Measurements from ENCODE around the gene IRF2.

IRF2 gene

DNA sequence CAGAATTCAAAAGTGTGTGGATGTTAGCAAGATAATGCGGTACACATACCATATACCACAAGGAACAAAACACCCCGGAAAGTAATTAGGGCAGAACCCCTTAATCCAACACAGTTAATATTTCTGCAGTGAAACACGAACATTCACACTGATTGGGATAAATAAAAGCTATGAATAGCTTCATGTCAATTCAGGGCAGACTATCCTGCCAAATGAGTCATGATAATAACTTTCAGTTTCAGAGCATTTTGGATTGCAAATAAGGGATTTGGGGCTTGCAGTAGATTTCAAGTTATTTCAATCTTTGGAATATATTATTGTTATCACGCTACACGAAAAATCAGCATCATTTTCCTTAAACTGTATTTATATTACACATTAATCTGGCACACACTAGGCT, 24.3 kb downstream of the IRF2 start:
- DNase-seq, result peak; percentile 64

DNA sequence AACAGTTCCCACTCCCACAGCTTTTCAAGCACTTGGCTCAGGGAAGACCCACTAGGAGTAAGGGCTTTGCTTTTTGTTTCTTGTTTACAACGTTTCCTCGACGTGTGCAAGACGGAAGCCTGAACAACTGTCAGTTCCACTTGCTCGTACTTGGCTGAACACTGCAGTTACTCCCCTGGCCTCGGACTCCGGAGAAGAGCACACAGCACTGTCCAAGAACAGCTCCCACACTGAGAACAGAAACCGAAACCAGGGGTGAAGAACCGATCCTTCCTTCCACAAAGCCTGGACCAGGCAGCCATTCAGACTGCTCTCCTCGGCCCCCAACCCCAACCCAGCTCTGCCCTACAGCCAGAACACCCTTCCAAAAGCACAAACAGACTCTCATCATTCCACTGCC, 25.5 kb downstream of the IRF2 start:
- DNase-seq, result no peak

DNA sequence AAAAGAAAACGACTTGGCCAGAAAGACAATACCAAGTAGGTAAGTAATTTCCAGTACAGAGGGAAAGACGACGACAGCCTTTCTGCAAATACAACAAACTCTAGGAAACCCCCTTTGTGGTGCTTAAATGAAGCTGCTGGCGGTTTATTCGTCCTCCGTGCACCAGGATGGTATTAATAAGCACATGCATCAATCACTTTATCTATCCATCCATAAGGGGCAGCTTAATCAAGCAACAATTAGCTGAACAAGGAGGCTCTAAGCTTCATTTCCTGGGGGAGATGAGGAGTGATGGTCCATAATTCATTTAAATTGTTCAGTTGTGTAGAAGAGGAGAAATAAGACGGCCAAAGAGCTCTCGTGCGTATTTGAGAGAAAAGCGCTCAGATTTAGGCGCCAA, 26.2 kb downstream of the IRF2 start:
- no peak for DNase-seq

DNA sequence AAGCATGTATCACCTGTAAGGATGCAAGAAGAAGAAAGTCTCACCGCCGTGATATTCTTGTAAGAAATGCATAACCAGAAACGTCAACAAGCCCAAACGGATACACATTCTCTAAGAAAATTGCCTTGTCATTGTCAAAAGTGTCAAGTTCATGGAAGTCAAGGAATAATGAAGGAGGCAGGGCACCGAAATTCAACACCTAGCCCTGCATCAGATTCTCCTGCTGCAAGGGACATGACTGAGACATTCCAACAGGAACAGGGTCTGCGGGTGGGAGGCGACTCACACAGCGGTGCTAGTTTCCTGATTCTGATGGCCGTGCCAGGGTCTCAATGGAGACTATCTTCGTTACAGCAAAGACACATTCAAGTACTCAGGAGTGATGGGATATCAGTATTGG, 26.7 kb downstream of the IRF2 start:
- no peak for DNase-seq

GRCh38 chr4:184446132-184446658, 28.2 kb downstream of the IRF2 start:
- DNase-seq, result no peak

- DNase-seq, result no peak
These were observed 29.4 kb downstream of the IRF2 start for GRCh38 chr4:184444953-184445309.

DNA sequence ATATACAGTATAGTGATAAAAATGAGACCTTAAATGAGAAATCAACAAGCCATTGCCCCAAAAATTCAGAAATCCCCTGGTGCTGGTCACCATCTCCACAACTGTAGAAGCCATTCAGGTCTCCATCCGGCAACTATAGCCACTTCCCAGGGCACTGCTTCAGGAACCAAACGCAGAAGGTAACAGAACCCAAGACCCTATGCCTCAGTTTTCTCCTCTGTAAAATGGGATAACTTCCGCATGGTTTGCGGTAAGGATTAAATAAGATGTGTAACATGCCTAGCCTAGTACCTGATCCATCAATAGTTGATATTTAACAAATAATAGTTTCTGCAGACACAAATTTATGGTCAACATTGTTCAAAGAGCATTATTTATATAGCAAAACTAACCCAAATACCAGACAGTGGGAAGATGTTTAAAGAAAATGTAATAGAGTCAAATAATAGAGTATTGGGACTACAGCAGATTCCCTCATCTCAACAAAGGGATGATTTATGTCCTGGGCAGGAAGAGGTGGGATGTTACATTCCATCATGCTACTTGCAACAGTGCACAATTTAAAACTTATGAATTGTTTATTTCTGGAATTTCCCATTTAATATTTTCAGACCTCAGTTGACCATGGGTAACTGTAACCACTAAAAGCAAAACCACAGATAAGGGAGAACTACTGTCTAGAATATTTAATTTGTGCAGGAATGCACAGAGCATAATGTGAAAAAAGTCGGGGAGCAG, 30.0 kb downstream of the IRF2 start:
- DNase-seq, result no peak

DNA sequence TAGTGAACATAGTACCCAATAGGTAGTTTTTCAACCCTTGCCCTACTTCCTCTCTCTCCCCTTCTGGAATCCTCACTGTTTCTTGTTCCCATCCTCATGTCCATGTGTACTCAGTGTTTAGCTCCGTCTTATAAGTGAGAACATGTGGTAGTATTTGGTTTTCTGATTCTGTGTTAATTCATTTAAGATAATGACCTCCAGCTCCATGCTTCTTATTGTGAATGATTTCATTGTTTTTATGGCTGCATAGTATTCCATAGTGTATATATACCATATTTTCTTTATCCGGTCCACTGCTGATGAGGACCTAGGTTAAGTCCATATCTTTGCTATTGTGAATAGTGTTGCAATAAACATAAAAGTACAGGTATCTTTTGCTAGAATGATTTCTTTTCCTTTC, 31.0 kb downstream of the IRF2 start:
- DNase-seq, result no peak

DNA sequence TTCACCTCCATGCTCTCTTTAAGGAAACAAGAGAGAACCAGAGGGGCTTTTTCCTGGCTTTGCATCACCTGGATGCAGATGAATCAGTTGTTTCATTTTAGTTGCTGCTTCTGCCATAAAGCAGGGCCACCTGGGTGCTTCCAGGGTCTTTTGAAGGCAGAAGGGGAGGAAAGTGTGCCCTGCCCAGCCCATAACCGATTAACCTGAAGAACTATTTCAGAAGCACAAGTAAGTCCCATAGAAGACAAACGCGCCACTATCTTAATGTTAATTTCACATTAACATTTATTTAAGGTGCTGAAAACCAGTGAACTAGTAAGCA, 32.1 kb downstream of the IRF2 start:
- DNase-seq, result no peak

- DNase-seq, result no peak
These were observed 32.7 kb downstream of the IRF2 start for GRCh38 chr4:184441461-184442313.

DNA sequence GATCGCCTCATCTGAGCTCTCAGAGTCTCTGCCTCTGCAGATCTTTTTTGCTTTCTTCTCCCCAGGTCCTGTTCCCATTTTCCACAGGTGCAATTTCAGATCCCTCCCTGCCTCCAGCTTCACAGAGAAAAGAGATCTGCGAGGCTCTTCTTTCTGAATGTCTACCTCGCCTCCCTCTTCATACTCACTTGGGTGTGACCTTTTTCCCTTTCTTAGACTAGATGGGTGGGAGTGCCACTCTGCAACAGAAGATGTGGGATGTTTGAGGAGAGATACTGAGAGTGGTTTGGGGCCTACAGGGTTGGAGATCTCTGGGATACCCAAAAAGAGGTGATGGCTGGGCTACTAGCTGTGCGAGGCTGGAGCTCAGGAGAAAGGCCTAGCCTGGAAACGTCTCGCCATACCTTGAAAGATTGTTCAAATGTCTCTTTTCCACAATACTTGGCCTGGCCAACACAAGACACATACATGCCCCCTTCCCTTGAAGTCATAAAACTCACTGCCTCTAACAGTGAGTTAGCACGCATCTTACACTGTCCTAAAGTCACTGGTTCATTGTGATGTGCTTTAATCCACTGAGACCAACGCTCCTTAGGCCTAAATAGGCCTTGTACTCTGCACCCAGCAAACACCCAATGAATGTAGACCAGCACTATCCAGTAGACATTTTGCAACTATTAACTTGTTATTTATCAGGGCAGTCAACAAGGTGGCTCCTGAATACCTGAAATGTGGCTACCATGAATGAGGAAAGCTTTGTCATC, 33.6 kb downstream of the IRF2 start:
- DNase-seq, result no peak

DNA sequence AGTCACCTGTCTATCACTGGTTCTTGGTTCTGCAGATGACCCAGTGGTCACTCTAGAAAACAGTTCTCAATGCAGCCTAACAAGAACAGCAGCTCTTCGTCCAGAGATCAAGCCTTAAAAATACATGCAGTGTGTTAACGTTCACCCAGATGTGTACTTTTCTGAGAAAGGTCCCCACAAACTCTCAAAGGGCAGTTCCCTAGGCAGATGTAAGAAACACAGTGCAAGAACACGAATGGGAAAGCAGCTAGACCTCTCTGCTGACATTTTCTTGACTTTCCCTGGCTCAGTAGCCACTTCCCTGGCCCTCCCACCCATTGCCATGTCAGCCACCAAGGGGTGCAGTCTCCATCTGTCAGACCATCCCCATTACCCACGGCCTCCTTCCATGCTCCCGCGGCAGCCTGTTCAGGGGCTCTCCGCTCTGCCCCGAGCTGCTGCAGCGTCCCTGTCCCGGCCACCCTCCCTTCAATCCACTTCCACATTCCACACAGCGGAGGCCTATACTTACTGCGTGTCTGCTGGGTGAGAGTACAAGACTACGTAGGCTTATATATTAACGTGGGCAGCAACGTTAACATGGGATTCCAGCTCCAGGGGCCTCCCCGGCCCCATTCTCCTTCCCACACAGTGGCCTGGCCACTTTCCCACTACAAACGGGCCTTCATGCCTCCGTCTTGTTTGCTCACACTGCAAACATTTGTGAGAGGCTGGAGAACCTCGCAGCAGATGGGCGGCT, 34.3 kb downstream of the IRF2 start:
- DNase-seq, result no peak

DNA sequence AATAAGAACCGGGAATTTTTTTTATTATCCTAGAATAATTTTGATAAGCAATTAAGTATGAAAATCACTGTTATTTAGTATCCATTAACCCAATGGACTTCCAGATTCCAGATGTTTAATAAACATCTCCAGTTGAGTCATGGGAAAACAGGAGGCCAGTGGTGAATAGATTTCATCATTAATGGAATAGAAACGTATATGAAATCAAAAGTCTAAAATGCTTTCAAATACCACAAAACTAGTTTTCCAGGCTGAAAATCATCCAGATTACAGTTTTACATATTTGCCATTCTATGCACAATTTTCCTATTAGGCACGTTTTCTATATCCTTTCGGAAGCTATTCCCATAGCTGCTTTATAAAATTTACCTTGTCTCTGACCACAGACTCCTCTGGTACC, 35.0 kb downstream of the IRF2 start:
- no peak for DNase-seq

DNA sequence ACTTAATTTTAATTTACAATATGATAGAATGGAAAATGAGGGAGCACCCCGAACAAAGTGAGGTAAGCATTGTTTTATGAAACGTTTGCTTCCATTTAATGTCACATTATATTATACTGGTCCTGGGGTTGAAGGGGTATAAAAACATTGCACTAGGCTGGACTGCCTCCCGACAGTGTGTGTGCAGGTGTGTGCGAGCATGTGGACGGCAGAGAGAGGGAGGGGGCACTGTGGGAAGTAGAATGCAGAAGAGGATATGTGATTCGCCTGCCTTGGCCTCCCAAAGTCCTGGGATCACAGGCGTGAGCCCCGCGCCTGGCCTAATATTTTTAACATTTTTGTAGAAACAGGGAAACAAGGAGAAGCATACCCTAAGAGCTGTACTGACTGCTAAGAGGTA, 36.0 kb downstream of the IRF2 start:
- DNase-seq, result no peak

GRCh38 chr4:184437565-184438265, 36.6 kb downstream of the IRF2 start:
- no peak for DNase-seq

DNA sequence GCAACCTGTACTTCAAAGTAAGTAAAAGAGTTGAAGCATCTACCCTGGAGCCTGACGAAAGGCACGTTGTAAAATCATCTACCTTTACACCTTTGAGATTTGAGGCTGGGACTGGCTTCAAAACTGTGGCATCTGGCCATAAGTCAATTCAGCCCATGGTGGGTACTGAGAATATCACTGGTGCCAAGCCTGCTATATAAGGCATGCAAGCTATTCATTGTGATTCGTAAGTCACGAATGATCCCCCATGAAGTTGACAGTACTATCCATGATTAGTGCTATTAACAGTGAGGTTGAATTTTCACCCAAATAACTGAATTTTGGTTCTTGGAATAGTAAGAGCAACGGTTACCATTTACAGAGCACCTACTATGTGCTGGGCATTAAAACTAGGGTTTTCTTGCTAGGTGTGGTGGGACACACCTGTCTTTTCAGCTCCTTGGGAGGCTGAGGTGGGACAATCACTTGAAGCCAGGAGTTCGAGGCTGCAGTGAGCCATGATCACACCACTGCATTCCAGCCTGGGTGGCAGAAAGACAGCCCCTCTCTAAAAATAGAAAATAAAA, 39.8 kb downstream of the IRF2 start:
- DNase-seq, result no peak

- DNase-seq, result no peak
These were observed 40.3 kb downstream of the IRF2 start for GRCh38 chr4:184434021-184434420.

- no peak for DNase-seq
These were observed 41.0 kb downstream of the IRF2 start for GRCh38 chr4:184433258-184433892.

DNA sequence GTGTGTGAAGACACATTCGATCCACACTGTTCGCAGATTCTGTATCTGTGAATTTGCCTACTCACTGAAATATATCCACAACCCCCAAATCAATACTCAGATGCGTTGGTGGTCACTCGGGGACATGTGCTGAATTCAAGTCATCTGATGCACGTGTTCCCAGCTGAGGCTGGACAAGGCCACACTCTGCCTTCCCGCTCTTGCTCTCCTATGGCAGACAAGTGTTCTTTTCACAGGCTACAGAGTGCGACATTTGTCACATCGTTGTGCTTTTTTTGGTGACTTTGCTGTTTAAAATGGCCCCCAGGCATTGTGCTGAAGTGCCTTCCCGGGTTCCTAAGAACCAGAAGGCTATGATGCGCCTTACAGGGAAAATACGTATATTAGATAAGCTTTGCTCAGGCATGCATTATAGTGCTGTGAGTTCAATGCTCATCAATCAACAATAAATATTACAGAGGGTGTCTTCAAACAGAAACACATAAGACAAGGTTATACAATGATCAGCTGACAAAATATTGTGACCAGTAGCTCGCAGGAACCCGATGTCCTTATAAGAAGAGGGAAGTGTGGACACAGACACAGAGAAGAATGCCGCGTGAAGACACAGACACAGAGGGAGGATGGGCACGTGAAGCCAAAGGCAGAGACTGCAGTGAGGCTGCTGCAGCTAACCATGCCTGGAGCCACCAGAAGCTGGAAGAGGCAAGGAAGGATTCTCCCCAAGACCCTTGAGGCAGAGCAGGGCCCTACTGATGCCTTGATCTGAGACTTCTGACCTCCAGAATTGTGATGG, 42.0 kb downstream of the IRF2 start:
- no peak for DNase-seq

DNA sequence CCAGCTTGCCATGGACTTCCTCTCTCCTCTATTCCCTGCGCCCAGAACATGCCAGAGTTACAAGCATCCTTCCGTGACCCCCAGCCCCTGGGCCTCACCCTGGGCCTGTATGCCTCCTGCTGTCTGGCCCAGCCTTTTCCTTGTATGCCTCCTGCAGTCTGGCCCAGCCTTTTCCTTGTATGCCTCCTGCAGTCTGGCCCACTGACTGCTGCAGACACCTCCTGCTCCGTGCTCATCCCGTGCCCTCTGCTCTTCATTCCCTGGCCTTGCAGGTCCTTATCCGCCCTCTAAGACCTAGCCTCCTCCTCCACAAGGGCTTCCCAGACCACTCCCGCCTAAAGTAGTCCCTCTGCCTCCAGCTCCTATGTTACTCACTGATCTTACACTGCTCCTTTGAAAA, 44.2 kb downstream of the IRF2 start:
- DNase-seq, result no peak

DNA sequence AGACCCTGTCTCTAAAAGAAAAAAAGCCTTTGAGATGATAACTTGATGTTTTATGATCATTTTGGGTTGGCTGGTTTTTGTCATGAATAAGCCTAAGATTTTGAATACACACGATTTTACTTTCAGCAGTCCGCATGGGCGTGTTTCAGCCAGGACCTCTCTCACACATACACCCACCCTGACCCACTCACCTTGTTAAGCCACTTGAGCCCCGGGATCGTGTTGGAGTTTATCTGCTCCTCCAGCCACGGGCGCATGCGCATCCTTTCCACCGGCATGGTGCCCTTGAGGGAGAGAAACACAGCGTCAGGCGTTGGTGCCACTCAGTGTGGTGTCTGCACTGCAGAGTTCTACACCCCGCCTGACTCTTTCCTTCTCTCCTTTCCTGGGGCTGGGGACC, 45.6 kb downstream of the IRF2 start:
- no peak for DNase-seq

All from NCI-H1048 (cell line).